Sigmoid colon (tissue), 4 donors: ENCODE measurements around the gene ESYT2.

ENCODE experiments used
- CTCF ChIP-seq, 4 experiments: fragments of 450-650 bp in 3 of 4; fragments of 200-600 bp in 1 of 4; IDR thresholded peaks; one replicate each; pipeline ENCODE4 v1.5.1; 2016 to 2019; ENCODE audit warnings: antibody characterized with exemption in 4 of 4, mild to moderate bottlenecking in 3 of 4, moderate library complexity in 2 of 4
- EP300 ChIP-seq, 4 donors: sonication (generic); formaldehyde crosslinking; IDR thresholded peaks; one replicate each; pipeline ENCODE4 v1.6.1; 2017; ENCODE audit warnings: antibody characterized with exemption in 4 of 4
- POLR2A ChIP-seq, 2 donors: fragments of 450-650 bp; IDR thresholded peaks; one replicate each; pipeline ENCODE4 v1.6.1; 2016; ENCODE audit warnings: antibody characterized with exemption in 2 of 2, mild to moderate bottlenecking in 2 of 2, moderate library complexity in 2 of 2

GRCh38 chr7:158729646-158730382 lies 99.5 kb downstream of the ESYT2 start:
- TF ChIP-seq POLR2A (IDR thresholded peaks at IDR 0.05) (no peak), CTCF (IDR thresholded peaks at IDR 0.05) (no peak), EP300 (IDR thresholded peaks at IDR 0.05) (no peak)
